ENCODE results near the gene ISOC2.

GRCh38 chr19:55457683-55458457, 3.6 kb downstream of the ISOC2 start:
- TF ChIP-seq CTCF (IDR thresholded peaks at IDR 0.05; ENCODE audit: borderline replicate concordance, extremely low read depth, low read length, poor library complexity, severe bottlenecking) = no peak
- TF ChIP-seq EZH2 (IDR thresholded peaks at IDR 0.05; ENCODE audit: borderline replicate concordance, low read depth, low read length, severe bottlenecking) = no peak

All from DND-41 (cell line).